ENCODE data around the gene CIAO1. TPM values are rescaled to one million over a fixed set of nuclear protein-coding genes. Genes with fewer than 3 reads are reported as not detected.

Gene CIAO1
- total and polyA plus RNA-seq, 2 of the 13 experiments (the other 11 are each of a cell fraction or from before 2014, with no cell fraction given): 99.3 to 120 TPM

DNA sequence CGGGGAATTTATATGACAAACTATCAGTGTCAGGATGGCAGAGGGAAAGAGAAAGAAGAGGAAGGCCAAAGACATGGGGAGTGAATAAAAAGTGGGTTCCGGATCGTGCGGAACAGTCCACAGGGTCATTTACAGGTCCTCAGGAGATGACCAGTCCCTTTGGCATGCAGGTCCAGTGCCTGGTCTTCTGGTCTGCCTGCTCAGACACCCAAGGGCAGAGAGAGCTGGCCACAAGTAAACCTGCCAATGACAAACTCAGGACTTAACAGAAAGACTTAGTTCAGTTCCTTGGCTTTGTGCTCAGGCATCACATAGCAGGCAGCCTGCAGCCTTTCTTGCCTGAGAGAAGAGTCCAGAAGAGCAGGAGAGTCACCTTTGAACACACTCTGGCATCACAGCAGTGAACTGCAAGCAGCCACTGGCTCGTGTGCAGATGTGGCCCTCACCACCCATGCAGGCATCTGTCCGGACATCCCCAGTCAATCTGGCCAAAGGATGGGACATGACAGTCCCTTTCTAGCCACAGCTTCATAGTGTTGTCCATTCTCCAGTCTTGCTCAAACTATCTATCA lies 14.2 kb upstream of the CIAO1 start (continued):
- TF ChIP-seq GATAD2A (CRISPR knock-in tag; IDR thresholded peaks at IDR 0.05) (peak; percentile 80), MEIS2 (CRISPR knock-in tag; IDR thresholded peaks at IDR 0.05) (no peak), FOXK2 (IDR thresholded peaks at IDR 0.05) (no peak), PCBP1 (IDR thresholded peaks at IDR 0.05; ENCODE audit: borderline replicate concordance, low read depth, low read length) (no peak), GATAD1 (CRISPR knock-in tag; IDR thresholded peaks at IDR 0.05) (peak; percentile 74), ZFP36 (IDR thresholded peaks at IDR 0.05; ENCODE audit: borderline replicate concordance, low read depth, low read length, partially characterized antibody) (no peak), RXRA (CRISPR knock-in tag; IDR thresholded peaks at IDR 0.05) (peak; percentile 66; the same call in 1 of the 2 replicates), ADNP (CRISPR knock-in tag; IDR thresholded peaks at IDR 0.05) (no peak), ZNF274 (CRISPR knock-in tag; IDR thresholded peaks at IDR 0.05) (no peak), GZF1 (CRISPR knock-in tag; IDR thresholded peaks at IDR 0.05) (no peak), ZFP36L2 (CRISPR knock-in tag; IDR thresholded peaks at IDR 0.05) (no peak), SALL2 (CRISPR knock-in tag; IDR thresholded peaks at IDR 0.05) (no peak), SMAD3 (CRISPR knock-in tag; IDR thresholded peaks at IDR 0.05) (0 out of 2 replicates have a peak, but pooled peaks have one; percentile 70), TAF15 (IDR thresholded peaks at IDR 0.05; ENCODE audit: low read depth, low read length, poor library complexity, severe bottlenecking) (no peak), SSRP1 (CRISPR knock-in tag; IDR thresholded peaks at IDR 0.05) (no peak; the same call in 1 of the 2 replicates), RXRB (CRISPR knock-in tag; IDR thresholded peaks at IDR 0.05; ENCODE audit: borderline replicate concordance) (peak; percentile 82), ZSCAN20 (CRISPR knock-in tag; IDR thresholded peaks at IDR 0.05; ENCODE audit: borderline replicate concordance) (no peak), REPIN1 (CRISPR knock-in tag; IDR thresholded peaks at IDR 0.05; ENCODE audit: borderline replicate concordance, low read depth) (no peak), ZNF576 (CRISPR knock-in tag; IDR thresholded peaks at IDR 0.05) (no peak), ISX (CRISPR knock-in tag; conservative IDR thresholded peaks at IDR 0.05) (no peak)
- TF ChIP-seq, protein P1, sequence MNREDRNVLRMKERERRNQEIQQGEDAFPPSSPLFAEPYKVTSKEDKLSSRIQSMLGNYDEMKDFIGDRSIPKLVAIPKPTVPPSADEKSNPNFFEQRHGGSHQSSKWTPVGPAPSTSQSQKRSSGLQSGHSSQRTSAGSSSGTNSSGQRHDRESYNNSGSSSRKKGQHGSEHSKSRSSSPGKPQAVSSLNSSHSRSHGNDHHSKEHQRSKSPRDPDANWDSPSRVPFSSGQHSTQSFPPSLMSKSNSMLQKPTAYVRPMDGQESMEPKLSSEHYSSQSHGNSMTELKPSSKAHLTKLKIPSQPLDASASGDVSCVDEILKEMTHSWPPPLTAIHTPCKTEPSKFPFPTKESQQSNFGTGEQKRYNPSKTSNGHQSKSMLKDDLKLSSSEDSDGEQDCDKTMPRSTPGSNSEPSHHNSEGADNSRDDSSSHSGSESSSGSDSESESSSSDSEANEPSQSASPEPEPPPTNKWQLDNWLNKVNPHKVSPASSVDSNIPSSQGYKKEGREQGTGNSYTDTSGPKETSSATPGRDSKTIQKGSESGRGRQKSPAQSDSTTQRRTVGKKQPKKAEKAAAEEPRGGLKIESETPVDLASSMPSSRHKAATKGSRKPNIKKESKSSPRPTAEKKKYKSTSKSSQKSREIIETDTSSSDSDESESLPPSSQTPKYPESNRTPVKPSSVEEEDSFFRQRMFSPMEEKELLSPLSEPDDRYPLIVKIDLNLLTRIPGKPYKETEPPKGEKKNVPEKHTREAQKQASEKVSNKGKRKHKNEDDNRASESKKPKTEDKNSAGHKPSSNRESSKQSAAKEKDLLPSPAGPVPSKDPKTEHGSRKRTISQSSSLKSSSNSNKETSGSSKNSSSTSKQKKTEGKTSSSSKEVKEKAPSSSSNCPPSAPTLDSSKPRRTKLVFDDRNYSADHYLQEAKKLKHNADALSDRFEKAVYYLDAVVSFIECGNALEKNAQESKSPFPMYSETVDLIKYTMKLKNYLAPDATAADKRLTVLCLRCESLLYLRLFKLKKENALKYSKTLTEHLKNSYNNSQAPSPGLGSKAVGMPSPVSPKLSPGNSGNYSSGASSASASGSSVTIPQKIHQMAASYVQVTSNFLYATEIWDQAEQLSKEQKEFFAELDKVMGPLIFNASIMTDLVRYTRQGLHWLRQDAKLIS (CRISPR knock-in tag; IDR thresholded peaks at IDR 0.05): no peak
- TF ChIP-seq, protein P2, sequence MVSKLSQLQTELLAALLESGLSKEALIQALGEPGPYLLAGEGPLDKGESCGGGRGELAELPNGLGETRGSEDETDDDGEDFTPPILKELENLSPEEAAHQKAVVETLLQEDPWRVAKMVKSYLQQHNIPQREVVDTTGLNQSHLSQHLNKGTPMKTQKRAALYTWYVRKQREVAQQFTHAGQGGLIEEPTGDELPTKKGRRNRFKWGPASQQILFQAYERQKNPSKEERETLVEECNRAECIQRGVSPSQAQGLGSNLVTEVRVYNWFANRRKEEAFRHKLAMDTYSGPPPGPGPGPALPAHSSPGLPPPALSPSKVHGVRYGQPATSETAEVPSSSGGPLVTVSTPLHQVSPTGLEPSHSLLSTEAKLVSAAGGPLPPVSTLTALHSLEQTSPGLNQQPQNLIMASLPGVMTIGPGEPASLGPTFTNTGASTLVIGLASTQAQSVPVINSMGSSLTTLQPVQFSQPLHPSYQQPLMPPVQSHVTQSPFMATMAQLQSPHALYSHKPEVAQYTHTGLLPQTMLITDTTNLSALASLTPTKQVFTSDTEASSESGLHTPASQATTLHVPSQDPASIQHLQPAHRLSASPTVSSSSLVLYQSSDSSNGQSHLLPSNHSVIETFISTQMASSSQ (IDR thresholded peaks at IDR 0.05; ENCODE audit: low read depth): no peak
- TF ChIP-seq, protein P2 (CRISPR knock-in tag; IDR thresholded peaks at IDR 0.05; ENCODE audit: borderline replicate concordance): 0 out of 2 replicates have a peak, but pooled peaks have one; percentile 34
- TF ChIP-seq, protein P3, sequence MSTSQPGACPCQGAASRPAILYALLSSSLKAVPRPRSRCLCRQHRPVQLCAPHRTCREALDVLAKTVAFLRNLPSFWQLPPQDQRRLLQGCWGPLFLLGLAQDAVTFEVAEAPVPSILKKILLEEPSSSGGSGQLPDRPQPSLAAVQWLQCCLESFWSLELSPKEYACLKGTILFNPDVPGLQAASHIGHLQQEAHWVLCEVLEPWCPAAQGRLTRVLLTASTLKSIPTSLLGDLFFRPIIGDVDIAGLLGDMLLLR (CRISPR knock-in tag; IDR thresholded peaks at IDR 0.05): no peak; the same call in 1 of the 2 replicates

Measured in HepG2 (cell line).